ENCODE results near the gene TEX14. TPM values are rescaled to one million over a fixed set of nuclear protein-coding genes. Genes with fewer than 3 reads are reported as not detected.

TEX14 gene
- total and polyA plus RNA-seq, 7 donors, result 0.09 to 0.36 (median 0.28) TPM; not detected in 2

DNA sequence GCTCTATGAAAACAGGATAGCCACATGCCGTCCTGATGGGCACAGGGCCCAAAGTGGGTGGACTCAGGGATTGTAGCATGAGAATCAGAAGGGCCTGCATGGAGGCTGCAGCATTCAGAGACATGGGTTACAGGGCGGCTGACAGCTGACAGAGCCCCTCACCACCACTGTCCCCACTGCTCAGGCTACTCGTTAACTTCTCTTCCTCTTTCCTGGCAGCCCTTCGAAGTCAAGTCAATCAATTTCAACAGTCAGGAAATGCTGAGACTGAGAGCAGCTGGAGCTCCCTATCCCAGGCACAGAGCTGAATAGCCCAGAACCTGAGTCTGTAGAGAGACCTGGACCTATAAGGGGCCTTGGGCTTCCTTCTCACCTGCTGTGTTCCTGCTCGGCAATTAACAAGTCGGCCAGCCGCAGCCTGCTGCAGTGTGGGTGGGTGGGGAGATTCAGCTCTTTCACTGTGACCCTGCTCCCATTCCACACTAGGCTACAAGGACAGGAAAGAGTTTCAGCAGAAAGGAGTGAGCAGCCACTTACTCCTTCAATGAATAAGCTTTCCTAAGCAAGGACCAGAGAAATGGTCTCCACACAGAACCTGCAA is 76.9 kb downstream of the TEX14 start:
- Histone ChIP-seq H3K4me1 (no peaks in the 10 kb centered on the region), H3K36me3 (no peaks in the 10 kb centered on the region), H3K27ac (no peak overlapping the region), H3K27me3 (no peaks in the 10 kb centered on the region), H3K9me3 (no peaks in the 10 kb centered on the region), H3K4me3 (no peak overlapping the region)
- TF ChIP-seq EP300 (IDR thresholded peaks at IDR 0.05) (no peak), POLR2A (IDR thresholded peaks at IDR 0.05) (no peak), POLR2AphosphoS5 (IDR thresholded peaks at IDR 0.05) (no peak)
- TF ChIP-seq, protein P1, sequence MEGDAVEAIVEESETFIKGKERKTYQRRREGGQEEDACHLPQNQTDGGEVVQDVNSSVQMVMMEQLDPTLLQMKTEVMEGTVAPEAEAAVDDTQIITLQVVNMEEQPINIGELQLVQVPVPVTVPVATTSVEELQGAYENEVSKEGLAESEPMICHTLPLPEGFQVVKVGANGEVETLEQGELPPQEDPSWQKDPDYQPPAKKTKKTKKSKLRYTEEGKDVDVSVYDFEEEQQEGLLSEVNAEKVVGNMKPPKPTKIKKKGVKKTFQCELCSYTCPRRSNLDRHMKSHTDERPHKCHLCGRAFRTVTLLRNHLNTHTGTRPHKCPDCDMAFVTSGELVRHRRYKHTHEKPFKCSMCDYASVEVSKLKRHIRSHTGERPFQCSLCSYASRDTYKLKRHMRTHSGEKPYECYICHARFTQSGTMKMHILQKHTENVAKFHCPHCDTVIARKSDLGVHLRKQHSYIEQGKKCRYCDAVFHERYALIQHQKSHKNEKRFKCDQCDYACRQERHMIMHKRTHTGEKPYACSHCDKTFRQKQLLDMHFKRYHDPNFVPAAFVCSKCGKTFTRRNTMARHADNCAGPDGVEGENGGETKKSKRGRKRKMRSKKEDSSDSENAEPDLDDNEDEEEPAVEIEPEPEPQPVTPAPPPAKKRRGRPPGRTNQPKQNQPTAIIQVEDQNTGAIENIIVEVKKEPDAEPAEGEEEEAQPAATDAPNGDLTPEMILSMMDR (IDR thresholded peaks at IDR 0.05), result no peak
- DNase-seq, result no peak
- intact Hi-C loops (cut with DNase I), result no loop called here
- 49 to 77% methylated on average over 7 of the region's 7 CpGs for WGBS, 2 donors

DNA sequence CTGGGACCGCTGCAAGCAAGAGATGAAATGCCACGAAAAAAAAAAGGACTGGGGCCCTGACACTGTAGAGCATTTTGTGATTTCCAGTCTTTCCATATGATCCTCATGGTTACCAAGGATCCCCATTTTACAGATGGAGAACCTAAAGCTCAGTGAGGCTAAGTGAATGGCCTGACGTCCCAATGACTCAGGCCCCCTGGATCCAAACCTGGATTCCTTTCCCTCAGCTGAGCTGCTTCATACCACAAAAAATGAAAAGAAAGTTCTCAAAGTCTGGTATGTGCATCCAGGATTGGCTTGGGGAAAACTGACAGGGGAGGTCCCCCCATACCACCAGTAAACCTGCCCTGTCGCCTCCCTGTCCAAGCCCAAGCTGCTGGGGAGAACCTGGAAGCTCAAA is 80.5 kb downstream of the TEX14 start:
- intact Hi-C loops (cut with DNase I), result no loop called here
- WGBS, 2 donors, result 85 to 91% methylated on average over 4 of the region's 4 CpGs

DNA sequence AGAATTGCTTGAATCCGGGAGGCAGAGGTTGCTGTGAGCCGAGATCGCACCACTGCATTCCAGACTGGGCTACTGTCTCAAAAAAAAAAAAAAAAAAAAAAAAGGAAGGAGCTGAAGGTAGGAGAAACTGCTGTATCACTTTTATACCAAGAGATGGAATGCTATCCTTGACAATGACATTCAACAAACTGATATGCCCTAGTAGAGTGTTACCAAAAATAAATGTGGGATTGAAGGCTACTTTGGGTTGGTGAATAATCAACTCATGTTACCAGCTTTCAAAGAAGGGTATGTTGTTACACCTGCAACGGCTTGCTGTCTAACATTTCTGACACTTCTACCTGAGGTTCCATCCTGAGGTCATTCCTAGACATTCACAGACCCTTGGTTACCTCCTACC is 84.9 kb downstream of the TEX14 start:
- Histone ChIP-seq H3K27ac (no peak overlapping the region), H3K4me3 (no peak overlapping the region), H3K27me3 (no peaks in the 10 kb centered on the region), H3K9me3 (no peaks in the 10 kb centered on the region), H3K36me3 (no peaks in the 10 kb centered on the region), H3K4me1 (no peaks in the 10 kb centered on the region)
- intact Hi-C loops (cut with DNase I), result no loop called here
- WGBS, 2 donors, result 90 to 93% methylated on average over 4 of the region's 4 CpGs
- no peak for DNase-seq
- TF ChIP-seq, protein P1 (IDR thresholded peaks at IDR 0.05), result no peak
- TF ChIP-seq POLR2A (IDR thresholded peaks at IDR 0.05) (no peak), EP300 (IDR thresholded peaks at IDR 0.05) (no peak), POLR2AphosphoS5 (IDR thresholded peaks at IDR 0.05) (no peak)

More for the DNA sequence above, 80.5 kb downstream of the TEX14 start:
- TF ChIP-seq POLR2AphosphoS5 (IDR thresholded peaks at IDR 0.05) (no peak), EP300 (IDR thresholded peaks at IDR 0.05) (no peak), POLR2A (IDR thresholded peaks at IDR 0.05) (no peak)
- TF ChIP-seq, protein P1 (IDR thresholded peaks at IDR 0.05), result no peak
- H3K4me1 ChIP-seq, result no peaks in the 10 kb centered on the region
- DNase-seq, result no peak
- H3K36me3 ChIP-seq, result no peaks in the 10 kb centered on the region
- H3K27ac ChIP-seq, result no peak overlapping the region
- no peaks in the 10 kb centered on the region for H3K9me3 ChIP-seq
- no peaks in the 10 kb centered on the region for H3K27me3 ChIP-seq
- no peak overlapping the region for H3K4me3 ChIP-seq

DNA sequence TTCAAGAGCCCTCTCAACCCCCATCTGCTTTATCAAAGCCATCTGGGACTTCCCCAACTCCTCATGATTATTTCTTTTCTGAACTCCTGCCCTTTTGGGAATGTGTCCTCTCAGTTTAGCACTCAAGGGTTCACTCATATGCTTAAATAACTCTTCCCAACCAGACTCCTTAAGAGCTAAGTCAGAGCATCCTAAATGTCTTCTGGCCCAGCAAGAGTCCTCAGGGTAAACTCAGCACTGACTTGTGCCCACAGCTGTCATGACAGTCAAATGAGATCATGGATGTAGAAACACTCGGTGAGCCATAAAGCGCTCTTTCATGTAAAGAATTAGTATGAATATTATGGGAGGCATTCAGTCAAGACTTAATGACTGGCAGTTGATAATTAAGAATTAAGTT is 85.9 kb downstream of the TEX14 start:
- WGBS, 2 donors, result 87 to 91% methylated on average over 2 of the region's 2 CpGs

More for the DNA sequence above, 85.9 kb downstream of the TEX14 start:
- no peaks in the 10 kb centered on the region for H3K36me3 ChIP-seq
- H3K27me3 ChIP-seq, result no peaks in the 10 kb centered on the region
- no peak for DNase-seq
- intact Hi-C loops (cut with DNase I), result no loop called here
- no peak overlapping the region for H3K27ac ChIP-seq
- no peak overlapping the region for H3K4me3 ChIP-seq
- H3K4me1 ChIP-seq, result no peaks in the 10 kb centered on the region
- H3K9me3 ChIP-seq, result no peaks in the 10 kb centered on the region
- TF ChIP-seq, protein P1 (IDR thresholded peaks at IDR 0.05), result no peak
- no peak for TF ChIP-seq EP300 (IDR thresholded peaks at IDR 0.05)
- no peak for TF ChIP-seq POLR2AphosphoS5 (IDR thresholded peaks at IDR 0.05)
- no peak for TF ChIP-seq POLR2A (IDR thresholded peaks at IDR 0.05)
